ENCODE results near the gene GDAP2.

GRCh38 chr1:117919376-117919775, 10.0 kb downstream of the GDAP2 start:
- TF ChIP-seq CTCF (conservative IDR thresholded peaks at IDR 0.05; ENCODE audit: low read depth, low read length): no peak
- TF ChIP-seq EZH2 (IDR thresholded peaks at IDR 0.05; ENCODE audit: borderline replicate concordance, low read depth, low read length, poor library complexity, severe bottlenecking): no peak
